Fibroblast of villous mesenchyme (primary cell): ENCODE results near the gene MAP2K2. TPM values are rescaled to one million over a fixed set of nuclear protein-coding genes. Genes with fewer than 3 reads are reported as not detected.

ENCODE experiments used
- DNase-seq: peaks from one replicate; pipeline ENCODE4 v3.0.0-alpha.2; 2010; ENCODE audit warnings: low read depth
- H3K4me3 ChIP-seq: 2 replicates; pipeline ENCODE4 v1.5.1; 2011; ENCODE audit warnings: low read depth, mild to moderate bottlenecking, low read length
- total RNA-seq: library from RNA; depleted of rRNA; stranded (reverse); fragments of >200 nt; gene quantifications from 2 replicates; pipeline ENCODE4 v1.2.3, GENCODE V29; 2012
- TF ChIP-seq, protein P1 (sequence below): IDR thresholded peaks from 2 replicates; pipeline ENCODE4 v1.5.1; 2012; ENCODE audit warnings: low read depth, mild to moderate bottlenecking, low read length; ENCODE audit not compliant: insufficient read depth

Gene MAP2K2
- total RNA-seq, 1 donor: 137 TPM

DNA sequence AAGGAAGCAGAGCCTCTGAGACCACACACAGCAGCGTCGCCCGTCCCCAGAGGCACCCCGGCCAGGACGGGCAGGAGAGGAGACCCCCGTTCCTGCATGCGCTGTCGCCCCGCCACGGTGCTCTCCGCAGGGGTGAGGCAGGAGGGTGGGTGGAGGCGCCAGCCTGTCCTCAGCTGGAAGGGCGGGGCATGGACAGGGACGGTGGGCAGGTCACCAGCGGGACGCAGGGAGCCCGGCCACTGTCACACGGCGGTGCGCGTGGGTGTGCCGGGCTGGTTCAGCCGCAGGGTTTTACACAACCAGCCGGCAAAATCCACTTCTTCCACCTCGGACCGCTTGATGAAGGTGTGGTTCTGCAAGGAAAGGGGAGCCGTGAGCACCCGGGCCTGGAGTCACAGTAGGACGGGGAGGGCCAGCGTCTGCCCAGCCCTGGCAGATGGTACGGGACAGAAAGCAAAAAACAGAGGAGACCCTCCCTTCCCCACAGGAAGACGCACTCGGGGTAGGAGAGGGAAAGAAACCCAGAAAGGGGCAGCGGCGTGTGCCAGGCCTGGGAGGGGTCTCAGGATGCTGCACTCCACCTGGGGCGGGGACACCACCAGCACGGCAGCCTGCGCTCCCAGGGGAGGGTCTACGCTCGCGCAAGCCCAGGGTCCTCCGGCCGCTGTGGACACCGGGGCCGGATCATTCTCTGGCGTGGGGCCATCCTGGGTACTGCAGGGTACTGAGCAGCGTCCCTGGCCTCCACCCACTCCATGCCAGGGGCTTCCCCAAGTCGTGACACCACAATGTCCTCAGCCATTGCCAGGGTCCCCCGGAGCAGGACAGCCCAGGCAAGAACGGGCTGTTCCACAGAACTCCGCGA is 33.3 kb downstream of the MAP2K2 start:
- H3K4me3 ChIP-seq: no peak overlapping the region
- no peak for DNase-seq
- TF ChIP-seq, protein P1, sequence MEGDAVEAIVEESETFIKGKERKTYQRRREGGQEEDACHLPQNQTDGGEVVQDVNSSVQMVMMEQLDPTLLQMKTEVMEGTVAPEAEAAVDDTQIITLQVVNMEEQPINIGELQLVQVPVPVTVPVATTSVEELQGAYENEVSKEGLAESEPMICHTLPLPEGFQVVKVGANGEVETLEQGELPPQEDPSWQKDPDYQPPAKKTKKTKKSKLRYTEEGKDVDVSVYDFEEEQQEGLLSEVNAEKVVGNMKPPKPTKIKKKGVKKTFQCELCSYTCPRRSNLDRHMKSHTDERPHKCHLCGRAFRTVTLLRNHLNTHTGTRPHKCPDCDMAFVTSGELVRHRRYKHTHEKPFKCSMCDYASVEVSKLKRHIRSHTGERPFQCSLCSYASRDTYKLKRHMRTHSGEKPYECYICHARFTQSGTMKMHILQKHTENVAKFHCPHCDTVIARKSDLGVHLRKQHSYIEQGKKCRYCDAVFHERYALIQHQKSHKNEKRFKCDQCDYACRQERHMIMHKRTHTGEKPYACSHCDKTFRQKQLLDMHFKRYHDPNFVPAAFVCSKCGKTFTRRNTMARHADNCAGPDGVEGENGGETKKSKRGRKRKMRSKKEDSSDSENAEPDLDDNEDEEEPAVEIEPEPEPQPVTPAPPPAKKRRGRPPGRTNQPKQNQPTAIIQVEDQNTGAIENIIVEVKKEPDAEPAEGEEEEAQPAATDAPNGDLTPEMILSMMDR: no peak

DNA sequence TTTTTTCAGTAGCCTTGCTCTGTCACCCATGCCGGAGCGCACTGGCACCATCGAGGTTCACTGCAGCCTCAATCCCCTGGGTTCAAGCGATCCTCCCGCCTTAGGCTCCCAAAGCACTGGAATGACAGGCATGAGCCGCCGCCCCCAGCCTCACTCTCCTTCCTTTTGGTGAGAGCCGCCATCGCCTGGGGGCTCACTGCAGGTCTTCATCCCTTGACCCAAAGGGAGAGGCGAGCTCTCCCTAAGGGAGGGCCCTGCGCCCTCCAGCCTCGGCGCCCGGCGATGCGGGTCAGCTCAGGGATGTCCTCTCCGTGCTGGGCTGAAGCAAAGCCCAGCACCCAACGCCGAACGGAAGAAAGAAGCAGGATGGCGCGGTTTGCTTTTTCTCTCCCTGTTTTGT is 34.0 kb downstream of the MAP2K2 start:
- no peak for DNase-seq
- TF ChIP-seq, protein P1: no peak
- no peak overlapping the region for H3K4me3 ChIP-seq

- TF ChIP-seq, protein P1: no peak
- no peak for DNase-seq
- H3K4me3 ChIP-seq: no peak overlapping the region
Observed at GRCh38 chr19:4089400-4089908, 34.5 kb downstream of the MAP2K2 start.

DNA sequence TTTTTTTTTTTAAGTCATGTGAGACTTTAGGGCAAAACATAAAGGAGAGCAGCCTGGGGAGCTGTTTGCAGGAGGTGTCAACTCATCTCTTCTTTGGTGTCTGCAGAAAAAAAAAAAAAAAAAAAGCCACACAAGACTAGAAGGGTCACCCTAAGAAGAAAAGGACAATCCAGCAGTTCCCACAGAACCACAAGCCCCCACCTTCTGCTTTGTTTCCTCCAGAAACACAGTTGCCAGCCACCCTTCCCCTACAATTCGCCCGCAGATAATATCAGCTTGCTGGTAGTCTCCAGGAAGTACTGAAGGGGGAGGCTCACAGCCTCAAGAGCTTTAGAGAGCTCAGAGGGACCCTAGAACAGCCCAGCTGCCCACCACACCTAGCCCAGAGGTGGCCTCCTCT is 34.9 kb downstream of the MAP2K2 start:
- DNase-seq: no peak
- TF ChIP-seq, protein P1: no peak
- no peak overlapping the region for H3K4me3 ChIP-seq

DNA sequence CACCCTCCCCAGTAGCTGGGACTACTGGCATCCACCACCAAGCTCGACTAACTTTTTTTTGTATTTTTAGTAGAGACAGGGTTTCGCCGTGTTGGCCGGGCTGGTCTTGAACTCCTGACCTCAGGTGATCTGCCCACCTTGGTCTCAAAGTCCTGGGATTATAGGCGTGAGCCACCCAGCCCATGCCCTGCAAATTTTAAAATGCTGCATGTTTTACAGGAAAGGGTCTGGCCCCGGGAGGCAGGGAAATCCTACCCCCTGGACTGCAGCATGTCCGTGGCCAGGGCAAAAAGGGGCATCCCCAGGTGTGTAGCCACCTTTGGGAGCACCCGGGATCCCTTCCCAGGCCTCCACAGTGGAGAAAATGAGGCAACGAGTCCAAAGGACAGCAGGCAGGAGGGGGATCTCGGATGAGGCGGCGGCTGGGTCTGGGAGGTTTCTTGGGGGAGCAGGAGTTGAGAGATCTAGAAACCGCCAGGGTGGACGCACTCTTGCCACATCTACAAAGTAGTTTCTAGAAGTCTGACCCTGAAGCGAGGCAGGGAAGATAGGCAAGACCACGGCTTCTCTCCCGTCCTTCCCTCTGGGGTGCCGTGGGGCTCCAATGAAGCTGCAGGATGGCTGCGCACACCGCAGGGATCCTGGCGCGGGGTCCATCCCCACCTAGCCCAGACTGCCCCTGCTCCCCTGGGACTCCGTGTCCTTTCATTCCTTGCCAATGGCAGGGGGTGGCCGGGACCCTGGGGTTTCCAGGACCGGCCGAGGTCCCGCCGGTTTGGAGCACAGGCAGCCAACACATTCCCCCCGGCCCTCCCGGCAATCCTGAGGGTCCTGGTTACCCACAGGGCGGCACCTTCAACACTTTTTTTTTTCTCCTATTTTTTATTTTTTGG is 35.9 kb downstream of the MAP2K2 start:
- TF ChIP-seq, protein P1: no peak
- no peak for DNase-seq

GRCh38 chr19:4086411-4086867 is 37.5 kb downstream of the MAP2K2 start:
- no peak for DNase-seq
- TF ChIP-seq, protein P1: no peak

More for the DNA sequence above, 35.9 kb downstream of the MAP2K2 start:
- H3K4me3 ChIP-seq: no peak overlapping the region

More at GRCh38 chr19:4086411-4086867, 37.5 kb downstream of the MAP2K2 start:
- no peak overlapping the region for H3K4me3 ChIP-seq
